HG03457 (cell line): ENCODE measurements around the gene PLA1A.

Experiments
- ATAC-seq: cut with Tn5 transposase; IDR thresholded peaks from one replicate; pipeline ENCODE4 v1.9.1; 2021; ENCODE audit warnings: moderate number of reproducible peaks; ENCODE audit not compliant: unreplicated experiment

PLA1A gene

DNA sequence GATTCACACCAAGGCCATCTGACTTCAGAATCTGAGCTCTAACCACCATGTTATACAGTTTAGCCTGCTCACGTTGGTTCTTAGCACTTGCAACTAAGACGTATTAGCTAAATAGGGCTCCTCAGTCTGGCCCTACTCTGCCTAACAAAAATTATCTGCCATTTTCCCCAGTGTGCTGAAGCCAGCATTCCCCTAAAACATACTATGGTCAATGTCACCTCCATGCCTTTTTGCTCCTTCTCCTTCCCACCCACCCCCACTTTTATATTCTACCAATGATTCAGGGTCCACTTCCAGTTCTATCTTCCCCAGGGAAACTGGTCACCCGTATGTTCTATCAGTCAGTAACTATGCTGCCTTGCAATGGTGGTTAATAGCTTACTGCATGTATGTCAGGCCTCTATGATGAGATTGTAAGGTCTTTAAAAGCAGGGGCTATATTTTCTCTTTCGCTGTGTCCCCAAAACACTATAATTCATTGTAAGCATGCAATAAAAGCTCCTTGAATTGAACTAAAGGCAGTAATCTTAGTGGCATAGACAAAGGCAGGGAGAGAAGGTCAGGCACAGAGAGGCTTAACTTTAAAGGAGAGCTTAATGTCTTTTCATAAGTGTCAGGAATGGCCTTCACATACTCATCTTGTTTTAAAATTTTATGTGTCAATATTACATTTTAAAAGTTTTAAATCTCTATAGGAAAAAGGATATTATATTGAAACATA lies 39.4 kb downstream of the PLA1A start:
- no peak for ATAC-seq

DNA sequence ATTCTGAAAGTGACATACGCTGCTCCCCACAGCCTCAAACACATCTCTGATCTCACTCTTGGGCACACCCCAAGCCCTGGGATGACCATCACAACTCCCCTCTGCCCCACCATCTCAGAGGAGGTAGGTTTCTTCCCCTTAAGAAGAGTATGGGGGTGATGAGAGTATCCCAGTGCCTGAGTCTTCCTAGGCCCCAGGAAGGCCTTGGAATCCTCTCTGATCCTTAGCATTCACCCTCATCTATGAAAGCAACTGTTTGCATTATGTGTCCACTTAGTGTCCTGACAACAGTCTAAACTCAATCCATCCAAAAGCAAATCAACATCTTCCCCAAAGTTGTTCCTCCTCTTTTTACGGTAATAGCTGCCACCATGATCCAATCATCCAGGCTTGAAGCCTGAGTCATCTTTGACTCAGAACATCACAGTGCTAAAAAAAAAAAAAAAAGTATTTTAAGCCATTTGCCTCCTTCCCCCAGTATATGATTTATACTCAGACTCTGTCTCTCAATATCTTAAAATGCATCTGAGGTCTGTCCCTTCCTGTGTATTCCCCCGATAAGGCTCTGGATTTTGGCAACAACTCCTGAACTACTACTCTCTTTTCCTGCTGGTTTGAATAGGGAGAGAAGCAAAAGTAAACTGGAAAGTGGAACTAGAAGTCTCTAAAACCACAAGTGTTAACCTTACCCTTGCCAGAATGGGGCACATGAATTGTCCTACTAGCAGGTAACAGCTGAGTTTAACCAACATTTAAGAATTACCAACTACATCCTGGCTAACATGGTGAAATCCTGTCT lies 40.2 kb downstream of the PLA1A start:
- peak; percentile 23 for ATAC-seq

DNA sequence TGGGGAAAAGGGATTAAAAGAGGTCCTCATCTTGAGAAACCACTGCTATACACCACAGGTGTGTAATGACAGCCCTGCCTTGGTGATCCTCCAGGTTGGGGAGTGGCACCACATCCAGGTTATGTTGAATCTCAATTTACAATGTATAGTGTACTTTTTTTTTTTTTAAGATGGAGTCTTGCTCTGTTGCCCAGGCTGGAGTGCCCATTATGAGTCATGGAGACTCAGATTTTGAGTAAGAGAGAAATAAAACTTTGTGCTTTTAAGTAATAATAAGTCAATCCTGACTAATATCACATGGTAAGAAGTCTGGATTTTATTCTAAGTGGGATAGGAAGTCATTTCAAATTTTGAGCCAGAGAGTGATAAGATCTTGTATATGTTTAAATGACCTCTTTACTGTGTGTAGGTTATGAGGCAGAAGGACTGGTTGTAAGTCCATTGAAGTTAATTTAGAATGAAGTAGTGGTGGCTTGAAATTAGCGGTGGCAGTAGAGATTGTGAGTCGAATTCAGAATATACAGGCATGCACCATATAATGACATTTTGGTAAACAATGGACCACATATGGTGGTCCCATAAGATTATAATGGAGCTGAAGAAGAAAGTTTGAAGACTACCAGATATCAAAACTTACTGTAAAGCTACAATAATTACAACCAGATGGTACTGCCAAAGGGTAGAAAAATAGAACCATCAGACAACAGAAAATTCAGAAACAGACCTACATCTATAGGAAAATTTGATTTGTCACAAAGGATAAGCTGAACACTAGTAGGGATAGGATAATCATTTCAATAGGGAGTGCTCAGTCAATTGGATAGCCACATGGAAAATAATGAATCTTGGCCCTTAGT lies 42.0 kb downstream of the PLA1A start:
- no peak for ATAC-seq

DNA sequence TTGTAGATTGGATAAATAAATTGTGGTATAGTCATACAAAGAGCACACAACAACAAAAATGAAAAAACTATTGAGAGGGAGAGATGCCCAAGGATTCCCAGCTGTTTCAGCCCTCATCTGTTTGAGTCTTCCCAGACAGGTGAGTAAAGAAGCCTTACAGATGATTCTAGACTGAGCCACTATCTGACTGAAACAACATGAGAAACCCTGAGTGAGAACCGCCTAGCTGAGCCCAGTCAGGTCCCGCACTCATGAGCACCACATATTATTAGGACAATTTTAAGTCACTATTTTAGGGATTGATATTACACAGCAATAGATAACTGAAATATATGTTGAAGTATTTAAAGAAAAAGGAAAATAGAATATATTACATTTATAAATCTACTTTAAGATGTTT lies 43.7 kb downstream of the PLA1A start:
- ATAC-seq = no peak

- ATAC-seq = no peak
Observed at GRCh38 chr3:119642746-119643473, 45.2 kb downstream of the PLA1A start.

DNA sequence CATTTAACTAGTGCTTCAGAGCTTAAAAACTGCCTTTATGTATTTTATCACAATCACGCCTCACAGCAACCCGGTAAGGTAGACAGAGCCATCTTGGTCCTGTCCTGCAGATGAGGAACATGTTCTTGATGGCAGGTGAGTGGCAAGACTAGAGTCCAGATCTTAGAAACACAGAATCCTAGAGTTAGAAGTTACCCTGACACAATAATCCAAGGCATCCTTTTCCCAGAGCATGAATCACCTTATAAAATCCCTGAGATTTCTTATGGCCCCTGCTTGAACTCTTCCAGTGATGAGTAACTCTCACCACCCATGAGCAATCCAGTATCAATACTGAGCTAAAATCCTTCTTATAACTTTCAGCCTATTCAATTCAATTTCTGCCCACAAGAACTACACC lies 45.8 kb downstream of the PLA1A start:
- ATAC-seq = no peak

DNA sequence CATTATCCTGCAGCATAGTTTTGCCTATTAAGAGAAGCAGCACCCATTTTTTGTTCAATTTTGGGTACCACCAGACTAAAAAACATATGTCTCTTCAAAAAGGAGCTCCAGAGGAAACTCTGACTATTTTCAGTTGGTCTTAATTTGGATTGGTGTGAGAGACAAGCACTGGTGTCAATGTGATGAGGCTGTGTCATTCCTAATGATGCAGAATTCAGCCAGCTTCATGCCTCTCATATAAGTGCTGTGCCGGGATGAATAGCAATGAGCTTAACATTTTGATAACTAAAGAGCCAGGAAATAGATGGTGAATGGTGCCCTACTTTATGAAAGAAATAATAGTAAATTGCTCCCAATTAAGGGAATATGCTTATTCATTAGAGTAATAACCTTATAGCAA lies 46.8 kb downstream of the PLA1A start:
- ATAC-seq = no peak

DNA sequence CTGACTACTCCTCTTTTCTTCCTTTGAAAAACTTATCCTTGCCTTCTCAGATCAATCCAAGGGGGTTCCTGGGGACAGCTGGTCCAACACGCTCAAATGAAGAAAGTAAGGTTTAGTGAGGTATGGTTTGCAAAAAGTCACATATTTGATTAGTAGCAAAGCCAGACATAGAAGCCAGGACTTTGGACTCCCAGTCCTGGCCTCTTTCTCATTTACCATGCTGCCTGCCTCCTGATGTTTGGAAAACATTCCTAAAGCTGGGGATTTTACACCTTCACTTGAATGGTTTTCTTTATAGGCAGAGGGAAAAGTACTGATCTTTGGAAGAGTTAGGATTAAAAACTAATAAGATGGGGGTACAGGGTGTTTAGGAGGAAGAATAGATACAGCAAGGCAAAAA lies 48.1 kb downstream of the PLA1A start:
- no peak for ATAC-seq

DNA sequence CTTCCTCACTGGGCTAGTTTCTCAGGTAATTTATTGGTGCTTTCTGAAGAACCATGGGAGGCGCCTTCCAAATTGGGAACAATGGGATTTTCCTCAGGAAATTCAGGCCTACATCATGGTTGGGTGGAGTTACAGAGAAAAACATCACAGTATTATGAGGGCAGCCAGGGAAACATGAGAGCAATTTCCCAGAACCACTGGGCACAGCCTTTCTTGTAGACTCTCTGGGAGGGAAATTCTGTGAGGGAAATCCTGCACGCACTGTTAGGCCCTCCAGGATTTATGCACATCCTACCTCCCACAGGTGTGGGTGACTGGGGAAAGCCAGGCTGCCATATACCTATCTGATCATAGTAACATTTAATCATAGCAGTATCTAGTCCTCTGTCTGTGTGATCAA lies 49.5 kb downstream of the PLA1A start:
- no peak for ATAC-seq

DNA sequence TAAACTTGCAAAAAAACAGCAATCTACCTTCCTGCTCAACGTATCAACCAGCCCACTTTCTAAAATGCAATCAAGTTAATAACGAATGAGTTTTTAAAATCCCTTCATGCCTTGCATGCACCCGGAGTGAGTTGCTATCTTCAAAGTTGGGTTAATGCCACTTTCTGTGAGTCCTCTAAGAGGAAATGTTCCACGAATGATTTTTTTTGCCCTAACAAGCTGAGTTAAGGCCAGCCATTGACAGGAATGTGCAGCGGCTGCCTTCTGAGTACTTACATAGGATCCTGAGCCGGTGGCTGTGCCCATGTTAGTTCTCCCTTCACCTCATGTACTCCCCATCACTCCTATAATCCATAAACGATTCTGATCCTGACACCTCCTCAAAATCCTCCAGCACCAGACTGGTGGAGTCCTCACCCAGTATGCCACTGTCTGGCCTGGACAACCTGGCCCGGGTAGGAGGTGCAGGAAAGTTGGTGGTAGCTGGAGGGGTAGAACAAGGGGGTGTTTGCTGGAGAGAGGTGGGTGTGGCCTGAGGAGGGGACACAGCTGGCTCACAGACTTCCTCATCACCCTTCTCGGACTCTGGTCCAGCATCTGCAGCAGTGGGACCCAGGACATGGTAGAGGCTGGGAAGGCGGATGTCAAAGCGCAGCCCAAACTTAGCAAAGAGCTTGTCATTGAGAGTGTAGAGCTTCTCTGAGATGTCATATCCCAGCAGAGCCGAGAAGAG lies 50.3 kb downstream of the PLA1A start:
- ATAC-seq = no peak

- no peak for ATAC-seq
Observed at GRCh38 chr3:119649761-119650160, 52.1 kb downstream of the PLA1A start.

DNA sequence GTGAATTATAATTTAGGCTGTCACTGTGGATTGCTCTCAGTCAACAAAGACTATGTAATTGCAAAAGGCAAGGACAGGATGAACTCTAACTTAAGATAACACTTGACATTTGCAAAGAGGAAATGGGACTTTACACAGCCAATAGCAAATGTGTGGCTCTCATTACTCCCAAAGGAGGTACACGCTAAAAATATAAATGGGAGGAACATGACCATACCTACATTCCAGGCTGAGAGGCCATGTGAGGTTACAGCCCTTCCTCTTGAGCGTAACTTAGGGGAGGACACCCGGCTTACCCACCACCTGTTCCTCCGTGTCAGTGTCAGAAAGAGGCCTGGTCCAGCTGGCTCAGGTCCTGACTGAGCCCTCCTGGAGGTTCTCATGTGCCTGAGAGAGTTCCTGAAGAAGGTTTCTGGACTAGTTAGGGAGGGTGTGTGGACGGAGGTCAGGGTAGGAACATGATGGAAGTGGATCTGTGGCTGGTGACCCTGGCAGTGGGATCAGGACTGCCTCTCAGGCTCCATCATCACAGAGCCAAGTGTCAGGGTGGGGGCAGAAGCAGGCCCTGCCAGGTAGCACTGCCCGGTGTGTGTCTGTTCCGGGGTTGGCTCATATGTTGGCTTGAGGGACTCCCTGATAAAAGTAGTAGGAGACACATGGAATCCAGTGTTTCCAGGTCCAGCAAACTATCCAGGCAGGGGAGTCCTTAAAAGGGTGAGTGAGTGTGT lies 54.8 kb downstream of the PLA1A start:
- no peak for ATAC-seq

- no peak for ATAC-seq
Observed at GRCh38 chr3:119653876-119654275, 56.2 kb downstream of the PLA1A start.

DNA sequence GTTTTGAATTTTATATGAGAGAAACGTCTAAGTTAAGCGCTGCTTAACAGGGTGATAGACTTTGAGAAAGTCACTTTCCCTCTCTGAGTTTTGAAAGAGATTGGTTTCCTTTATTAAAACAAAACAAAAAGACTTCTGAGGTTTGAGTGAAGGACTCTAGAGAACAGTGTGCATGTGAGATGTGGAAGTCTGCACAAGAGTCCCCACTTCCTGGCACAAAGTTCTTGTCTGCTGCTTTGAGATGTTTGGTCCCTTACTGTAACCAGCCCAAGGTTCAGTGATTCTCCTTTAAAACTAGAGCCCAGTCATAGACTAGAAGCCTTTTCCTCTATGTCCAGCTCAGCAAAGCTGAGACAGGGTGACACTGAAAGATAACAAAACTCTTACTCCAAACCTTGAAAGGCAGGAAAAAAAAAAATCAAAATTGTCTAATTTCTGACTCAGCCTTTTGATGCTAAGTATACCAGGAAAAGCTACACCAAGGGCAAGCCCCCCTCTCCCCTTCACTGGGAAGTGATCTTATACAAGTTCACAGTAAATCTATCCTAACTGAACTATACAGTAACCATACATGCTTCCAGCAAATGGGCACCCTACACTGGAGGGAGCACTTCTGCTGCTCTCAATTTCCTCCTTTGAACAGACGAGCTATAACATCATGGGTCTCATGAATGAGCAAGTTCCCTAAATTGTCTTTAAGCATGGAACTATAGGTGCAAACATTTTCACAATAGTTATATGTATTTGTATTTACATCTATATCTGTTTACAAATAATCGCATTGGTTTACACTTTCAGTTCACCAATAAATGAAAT lies 60.4 kb downstream of the PLA1A start:
- no peak for ATAC-seq

GRCh38 chr3:119658994-119659393 lies 61.3 kb downstream of the PLA1A start:
- no peak for ATAC-seq

DNA sequence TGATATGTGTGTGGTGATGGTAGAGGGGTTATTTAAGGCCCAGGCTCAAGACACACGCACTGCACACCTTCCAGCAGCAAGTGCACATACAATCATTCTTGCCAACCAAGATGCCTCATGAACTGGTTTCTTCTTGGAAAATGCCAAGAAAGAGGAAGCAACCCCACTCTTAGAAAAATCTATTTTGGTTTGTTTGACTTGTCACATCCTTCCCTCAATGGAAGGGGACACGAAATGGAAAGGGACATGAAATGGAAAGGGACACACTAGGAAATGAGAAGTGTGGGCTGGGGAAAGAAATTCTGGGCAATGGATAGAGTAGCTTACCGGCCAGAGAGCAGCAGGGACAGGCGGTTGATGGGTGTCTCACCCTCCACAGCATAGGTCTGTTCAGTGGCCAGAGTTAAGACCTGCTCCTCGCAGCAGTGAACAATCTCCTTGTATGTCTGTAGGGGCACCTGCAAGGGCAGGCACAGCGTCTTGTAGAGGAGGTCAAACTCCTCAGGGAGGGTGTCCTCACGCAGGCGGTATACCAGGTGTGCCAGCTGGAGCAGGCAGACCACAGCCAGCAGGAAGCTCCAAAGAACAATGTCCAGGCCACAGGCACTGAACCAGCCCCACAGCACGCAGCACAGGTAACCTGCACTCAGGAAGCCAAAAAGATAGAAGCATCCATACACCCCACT lies 62.1 kb downstream of the PLA1A start:
- no peak for ATAC-seq

GRCh38 chr3:119660474-119661440 lies 63.1 kb downstream of the PLA1A start, which contains the start of gene POPDC2:
POPDC2 (minus strand) TSS chr3:119660589; CDS start chr3:119660423, 166 bp downstream.
- ATAC-seq = no peak
